Mucosa of stomach (tissue), 1 donor: Measurements from ENCODE around the gene TBCA.

Experiments
- H3K27me3 ChIP-seq: one replicate; pipeline ENCODE4 v1.7.0; 2013; ENCODE audit warnings: mild to moderate bottlenecking, low read length; ENCODE audit not compliant: control insufficient read depth, insufficient read depth
- H3K36me3 ChIP-seq: one replicate; pipeline ENCODE4 v1.7.0; 2013; ENCODE audit warnings: low read length; ENCODE audit not compliant: control insufficient read depth, insufficient read depth
- H3K4me1 ChIP-seq: one replicate; pipeline ENCODE4 v1.7.0; 2013; ENCODE audit warnings: mild to moderate bottlenecking, low read length; ENCODE audit not compliant: control insufficient read depth, insufficient read depth
- H3K4me3 ChIP-seq: one replicate; pipeline ENCODE4 v1.7.0; 2013; ENCODE audit warnings: low read length
- H3K9ac ChIP-seq: one replicate; pipeline ENCODE4 v1.7.0; 2013; ENCODE audit warnings: mild to moderate bottlenecking, low read length, moderate library complexity
- H3K9me3 ChIP-seq: one replicate; pipeline ENCODE4 v1.7.0; 2013; ENCODE audit warnings: mild to moderate bottlenecking, low read length, moderate library complexity; ENCODE audit not compliant: control insufficient read depth
- donor health status: Pancreatic carcinoma.

The TBCA gene

DNA sequence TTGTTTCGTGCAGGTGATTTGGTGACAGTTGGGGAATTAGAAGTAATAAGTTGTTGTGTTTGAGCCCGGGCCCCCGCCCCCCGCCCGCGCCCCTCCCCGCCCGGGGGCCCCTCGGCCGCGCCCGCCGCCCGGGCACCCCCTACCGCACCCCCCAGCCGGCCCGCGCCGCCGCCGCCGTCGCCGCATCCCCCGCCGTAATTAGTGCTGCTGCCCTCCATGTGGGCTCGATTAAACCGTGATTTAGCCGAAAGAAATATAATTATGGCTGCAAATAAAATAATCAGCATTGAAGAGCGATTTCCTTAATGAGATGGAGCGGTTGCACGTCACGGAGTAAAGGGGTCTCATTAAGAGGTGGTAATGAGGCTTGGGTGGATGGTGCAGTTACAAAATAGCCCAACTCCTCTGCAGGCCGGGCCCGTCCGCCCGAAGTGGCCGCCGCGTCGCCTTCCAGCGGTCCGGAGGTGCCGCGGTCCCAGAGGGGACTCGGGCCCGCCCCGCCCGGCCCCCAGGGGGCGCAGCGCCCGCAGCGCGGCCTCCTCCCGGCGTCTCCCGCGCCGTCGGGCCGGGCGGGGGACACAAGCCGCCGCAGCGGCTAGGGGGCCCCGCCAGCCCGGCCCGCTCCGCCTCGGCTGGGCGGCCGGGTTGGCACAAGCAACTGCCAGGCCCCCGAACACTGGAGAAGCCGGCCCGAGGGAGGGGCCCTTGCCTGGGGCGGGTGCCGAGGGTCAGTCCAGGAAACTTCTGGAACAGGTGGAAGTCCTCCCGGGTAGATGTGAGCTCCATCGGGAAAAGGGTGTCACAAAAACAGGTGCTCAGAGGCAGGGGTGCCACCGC, 130.8 kb downstream of the TBCA start:
- Histone ChIP-seq H3K27me3 (peaks cover 89% of the 10 kb centered on the region), H3K36me3 (no peaks in the 10 kb centered on the region), H3K9me3 (no peaks in the 10 kb centered on the region), H3K4me1 (peaks cover 10% of the 10 kb centered on the region), H3K4me3 (no peak overlapping the region), H3K9ac (no peak overlapping the region)

DNA sequence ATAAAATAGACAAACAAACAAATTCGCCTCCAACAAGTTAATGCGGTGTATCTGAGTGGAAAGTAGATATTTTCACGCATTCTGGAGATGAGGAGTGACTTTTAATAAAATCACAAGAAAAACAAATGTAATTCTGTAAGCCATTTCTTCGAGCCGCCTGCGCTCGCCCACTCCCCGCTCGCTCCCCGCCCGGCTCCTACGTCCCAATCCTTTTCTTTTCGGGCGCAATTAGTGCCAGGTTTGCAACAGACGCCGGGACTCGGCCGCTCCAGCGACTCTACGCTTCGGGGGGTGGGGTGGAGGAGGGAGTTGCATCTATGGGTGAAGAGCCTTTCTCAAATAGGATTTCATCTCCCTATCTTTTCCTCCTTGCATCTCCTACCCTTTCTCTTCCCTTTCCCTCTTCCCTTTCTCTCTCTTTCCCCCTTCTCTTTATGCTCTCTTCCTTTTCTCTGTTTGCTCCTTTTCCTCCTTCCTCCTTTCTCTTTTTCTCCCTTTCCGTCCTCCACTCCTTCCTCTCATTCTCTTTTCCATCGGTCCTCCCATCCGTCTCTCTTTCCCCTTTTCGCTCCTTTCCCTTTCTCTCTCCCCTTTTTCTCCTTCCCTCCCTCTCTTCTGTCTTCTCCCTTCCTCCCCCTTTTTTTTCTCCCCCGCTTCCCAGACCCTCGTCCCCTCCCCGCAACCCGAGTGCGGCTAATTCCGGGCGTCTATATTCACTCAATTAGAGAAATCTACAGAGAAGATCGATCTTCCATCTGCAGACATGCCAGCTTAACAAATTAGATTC, 131.6 kb downstream of the TBCA start:
- H3K4me1 ChIP-seq = peaks cover 10% of the 10 kb centered on the region
- H3K27me3 ChIP-seq = peaks cover 94% of the 10 kb centered on the region
- H3K9ac ChIP-seq = no peak overlapping the region
- H3K9me3 ChIP-seq = no peaks in the 10 kb centered on the region
- no peaks in the 10 kb centered on the region for H3K36me3 ChIP-seq
- H3K4me3 ChIP-seq = no peak overlapping the region

DNA sequence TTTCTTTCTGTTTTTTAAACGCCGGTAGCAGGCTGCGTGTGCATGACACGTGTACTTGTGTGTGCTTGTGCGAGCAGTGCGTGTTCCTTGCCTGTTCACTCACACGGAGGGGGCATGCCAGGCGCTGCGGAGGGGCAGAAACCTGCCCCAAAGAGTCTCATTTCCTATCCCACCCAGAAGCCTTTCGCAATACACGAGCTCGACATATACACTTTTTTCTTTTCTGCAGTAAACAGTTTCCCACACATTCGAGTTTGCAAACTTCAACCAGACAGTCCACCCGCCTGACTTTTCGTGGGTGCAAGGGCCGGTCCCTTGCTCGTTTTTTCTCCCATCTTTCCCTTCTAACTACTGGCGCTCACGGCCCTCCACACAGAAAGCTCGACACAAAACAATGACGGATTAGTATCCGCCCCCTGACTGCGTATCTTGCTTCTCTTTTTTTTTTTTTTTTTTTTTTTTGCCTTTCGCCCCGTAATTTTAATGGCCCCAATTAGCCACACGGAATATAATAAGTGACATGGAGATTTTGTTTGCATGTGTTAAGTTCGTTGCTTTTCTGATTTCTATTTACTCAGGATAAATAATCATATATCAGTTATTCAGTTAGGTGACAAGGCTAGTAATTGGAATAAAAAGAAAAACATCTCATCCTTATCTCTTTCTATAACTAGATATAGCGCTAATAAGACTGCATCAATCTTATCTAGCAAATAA, 132.3 kb downstream of the TBCA start:
- Histone ChIP-seq H3K36me3 (no peaks in the 10 kb centered on the region), H3K27me3 (peaks cover 97% of the 10 kb centered on the region), H3K4me3 (no peak overlapping the region), H3K9ac (no peak overlapping the region), H3K4me1 (peaks cover 10% of the 10 kb centered on the region), H3K9me3 (no peaks in the 10 kb centered on the region)

- H3K9me3 ChIP-seq = no peaks in the 10 kb centered on the region
- H3K36me3 ChIP-seq = no peaks in the 10 kb centered on the region
- H3K9ac ChIP-seq = no peak overlapping the region
- H3K4me1 ChIP-seq = peaks cover 10% of the 10 kb centered on the region
- no peak overlapping the region for H3K4me3 ChIP-seq
- H3K27me3 ChIP-seq = peaks cover 97% of the 10 kb centered on the region
Measured at GRCh38 chr5:77642738-77643653, 133.1 kb downstream of the TBCA start.

GRCh38 chr5:77641963-77642737, 134.0 kb downstream of the TBCA start:
- Histone ChIP-seq H3K9ac (no peak overlapping the region), H3K4me1 (peaks cover 10% of the 10 kb centered on the region), H3K9me3 (no peaks in the 10 kb centered on the region), H3K27me3 (peaks cover 98% of the 10 kb centered on the region), H3K4me3 (no peak overlapping the region), H3K36me3 (no peaks in the 10 kb centered on the region)

GRCh38 chr5:77641397-77641943, 134.7 kb downstream of the TBCA start:
- Histone ChIP-seq H3K27me3 (peaks cover 98% of the 10 kb centered on the region), H3K4me3 (no peak overlapping the region), H3K36me3 (no peaks in the 10 kb centered on the region), H3K4me1 (peaks cover 10% of the 10 kb centered on the region), H3K9ac (no peak overlapping the region), H3K9me3 (peaks cover 3% of the 10 kb centered on the region)
